GM18858 (cell line): ENCODE measurements around the gene IFT81.

Experiments
- ATAC-seq: cut with Tn5 transposase; IDR thresholded peaks from one replicate; pipeline ENCODE4 v1.9.1; 2021; ENCODE audit not compliant: unreplicated experiment

IFT81 gene

GRCh38 chr12:110156766-110157165, 32.6 kb downstream of the IFT81 start:
- ATAC-seq = no peak

DNA sequence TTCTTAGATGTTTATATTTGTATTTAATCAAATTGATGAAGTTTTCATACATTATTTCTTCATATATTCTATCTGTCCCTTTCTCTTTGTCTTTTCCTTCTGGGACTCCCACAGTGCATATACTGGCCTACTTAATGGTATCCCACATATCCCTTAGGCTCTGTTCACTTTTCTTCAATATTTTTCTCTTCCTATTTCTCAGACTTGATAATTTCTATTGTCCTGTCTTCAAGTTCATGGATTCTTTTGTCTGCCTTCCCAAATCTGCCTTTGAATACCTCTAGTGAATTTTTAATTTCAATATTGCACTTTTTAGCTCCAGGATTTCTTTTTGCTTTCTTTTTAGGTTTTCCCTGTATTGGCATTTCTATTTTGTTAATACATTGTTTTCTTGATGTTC, 33.4 kb downstream of the IFT81 start:
- ATAC-seq = no peak

DNA sequence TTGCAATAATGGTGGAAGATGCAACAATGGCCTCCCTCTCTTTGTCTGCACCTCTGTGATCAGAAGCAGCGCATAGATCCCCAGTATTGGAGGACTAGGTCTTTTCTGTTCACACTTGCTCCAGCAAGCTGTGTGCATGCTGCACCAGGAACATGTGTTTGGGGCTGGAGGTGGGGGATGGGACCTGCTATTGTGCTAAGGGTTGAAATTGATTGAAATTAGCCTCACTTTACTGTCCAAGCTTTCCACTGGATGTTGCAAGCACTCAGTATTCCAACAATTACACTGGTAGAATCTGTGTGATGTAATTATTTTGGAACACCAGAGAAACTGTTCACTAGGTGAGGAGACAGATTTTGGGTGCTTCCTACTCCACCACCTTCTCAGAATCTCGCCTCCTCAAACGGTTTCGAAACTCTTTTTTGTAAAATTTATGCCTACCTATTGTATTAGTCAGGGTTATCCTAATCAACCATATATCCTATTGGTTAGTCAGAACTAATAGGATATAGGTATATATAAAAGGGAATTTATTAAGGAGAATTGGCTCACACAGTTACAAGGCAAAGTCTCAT, 35.6 kb downstream of the IFT81 start:
- no peak for ATAC-seq

DNA sequence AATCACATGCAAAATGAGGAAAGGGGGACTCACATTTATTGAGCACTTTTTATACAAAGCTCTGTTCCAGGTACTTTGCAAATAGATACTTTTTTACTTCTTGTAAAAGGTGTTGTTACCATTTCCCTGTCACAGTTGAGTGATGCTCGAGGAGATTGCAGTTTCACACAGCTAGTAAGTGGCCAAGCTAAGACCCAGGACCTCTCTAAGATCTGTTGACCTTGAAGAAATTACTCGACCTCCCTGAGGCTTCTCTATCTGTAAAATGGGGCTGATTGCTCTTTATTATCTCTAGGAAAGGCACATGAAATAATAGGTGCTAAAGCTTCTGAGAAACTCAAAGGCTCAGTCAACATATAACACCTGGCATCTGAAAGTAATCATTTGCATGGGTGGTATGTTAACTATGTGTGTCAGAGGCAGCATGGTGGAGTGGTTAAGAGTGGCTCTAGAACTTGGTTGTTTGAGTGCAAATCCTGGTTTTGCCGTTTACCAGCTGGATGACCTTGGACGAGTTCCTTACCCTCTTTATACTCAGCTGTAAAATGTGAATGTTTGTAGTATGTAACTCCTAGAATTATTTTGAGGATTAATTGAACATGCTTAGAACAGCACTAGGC, 41.5 kb downstream of the IFT81 start:
- no peak for ATAC-seq

DNA sequence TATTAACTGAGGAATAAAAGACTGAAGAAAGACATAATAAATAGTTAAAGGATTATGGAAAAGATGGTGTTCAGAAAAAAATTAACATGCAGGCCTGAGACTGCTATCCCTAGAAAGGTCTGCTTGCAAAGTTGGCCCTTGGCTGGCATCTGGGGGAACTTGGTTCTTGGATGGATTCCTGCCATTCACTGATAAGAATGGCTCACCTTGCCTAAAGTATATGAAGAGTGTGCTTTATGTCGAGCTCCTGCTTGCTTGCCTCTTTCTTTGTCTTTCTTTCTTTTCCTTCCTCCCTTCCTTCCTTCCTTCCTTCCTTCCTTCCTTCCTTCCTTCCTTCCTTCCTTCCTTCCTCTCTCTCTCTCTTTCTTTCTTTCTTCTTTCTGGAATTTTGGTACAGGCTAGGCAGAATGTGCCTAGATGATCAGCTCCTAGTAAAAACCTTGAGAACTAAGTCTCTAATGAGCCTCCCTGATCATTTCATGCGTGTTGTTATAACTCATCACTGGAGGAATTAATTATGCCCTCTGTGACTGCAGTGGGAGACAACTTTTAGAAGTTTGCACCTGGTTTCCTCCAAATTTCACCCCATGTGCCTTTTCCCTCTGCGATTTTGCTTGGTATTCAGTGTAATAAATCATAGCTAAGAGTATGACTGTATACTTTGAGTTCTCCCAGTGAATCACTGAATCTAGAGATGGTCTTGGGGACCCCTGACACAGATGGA, 44.7 kb downstream of the IFT81 start:
- no peak for ATAC-seq

GRCh38 chr12:110170535-110171185, 46.5 kb downstream of the IFT81 start:
- no peak for ATAC-seq

DNA sequence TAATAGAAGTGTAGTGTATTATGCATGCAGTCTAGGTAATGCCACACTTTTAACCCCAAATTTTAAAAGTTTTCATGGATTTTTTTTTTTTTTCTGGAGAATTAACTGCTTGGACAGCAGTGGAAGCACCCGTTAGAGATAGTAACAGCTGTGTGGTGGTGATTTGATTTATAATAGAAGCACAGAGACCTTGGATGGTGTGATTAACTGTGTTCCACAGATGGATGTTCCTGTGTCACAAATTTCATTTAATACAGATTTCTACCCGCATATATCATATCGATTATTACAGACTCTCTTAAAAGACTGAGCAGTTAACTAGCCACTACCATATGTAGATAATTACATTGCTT, 47.0 kb downstream of the IFT81 start:
- no peak for ATAC-seq

- ATAC-seq = no peak
Measured at GRCh38 chr12:110171636-110172035, 47.5 kb downstream of the IFT81 start.

DNA sequence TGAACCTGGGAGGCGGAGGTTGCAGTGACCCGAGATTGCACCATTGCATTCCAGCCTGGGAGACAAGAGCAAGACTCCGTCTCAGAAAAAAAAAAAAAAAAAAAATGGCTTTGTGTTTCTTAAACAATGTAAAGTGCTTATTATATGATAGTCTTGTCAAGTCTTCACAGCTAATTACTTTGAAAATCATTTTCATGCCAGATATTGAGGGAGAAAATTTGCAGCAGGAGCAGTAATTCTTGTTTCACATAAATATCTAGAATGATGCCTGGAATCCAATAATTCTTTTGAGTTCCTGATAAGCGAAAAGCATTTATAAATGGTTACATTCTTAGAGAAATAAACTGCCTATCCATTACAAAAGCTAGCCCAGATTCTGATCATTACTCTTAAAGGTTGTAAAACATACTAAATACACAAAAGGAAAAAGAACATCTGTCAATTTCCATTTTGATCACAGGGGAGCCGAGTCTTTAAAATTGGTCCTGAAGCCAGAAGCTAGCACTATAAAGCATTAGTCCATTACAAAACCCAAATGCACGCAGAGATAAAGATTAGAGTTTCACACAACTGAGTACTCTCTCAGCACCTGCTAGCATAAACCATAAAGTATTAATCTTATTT, 50.3 kb downstream of the IFT81 start:
- no peak for ATAC-seq

- ATAC-seq = no peak
Measured at GRCh38 chr12:110175201-110175600, 51.0 kb downstream of the IFT81 start.

DNA sequence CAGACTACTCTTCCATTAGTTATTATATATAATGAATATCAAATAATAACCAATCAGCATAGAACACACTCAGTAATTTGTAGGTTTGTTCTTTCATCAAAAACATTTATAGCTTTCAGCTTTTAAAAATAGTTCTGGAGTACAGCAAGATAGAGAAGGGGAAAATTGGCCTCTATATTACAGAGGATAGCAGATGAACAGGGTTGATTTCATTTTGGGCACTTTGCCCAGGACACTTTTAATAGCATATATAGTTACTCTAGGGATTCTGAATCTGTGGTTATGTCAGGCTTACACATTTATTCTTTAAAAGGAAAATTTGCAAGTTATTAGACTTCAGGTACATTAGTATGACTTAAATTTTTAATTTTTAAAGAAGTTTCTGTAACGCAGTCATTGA, 52.6 kb downstream of the IFT81 start:
- ATAC-seq = no peak

DNA sequence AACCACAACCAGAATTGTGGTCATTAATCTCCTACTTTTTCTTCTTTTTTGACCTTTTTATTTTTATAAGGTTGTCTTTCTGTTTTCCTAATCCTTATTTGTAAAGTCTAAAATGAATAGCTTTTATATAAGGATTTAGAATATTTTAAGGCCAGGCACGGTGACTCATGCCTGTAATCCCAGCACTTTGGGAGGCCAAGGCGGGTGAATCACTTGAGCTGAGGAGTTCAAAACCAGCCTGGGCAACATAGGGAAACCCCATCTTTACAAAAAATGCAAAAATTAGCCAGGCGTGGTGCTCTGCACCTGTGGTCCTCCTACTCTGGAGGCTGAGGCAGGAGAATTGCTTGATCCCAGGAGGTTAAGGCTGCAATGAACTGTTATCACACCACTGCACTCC, 55.1 kb downstream of the IFT81 start:
- no peak for ATAC-seq

DNA sequence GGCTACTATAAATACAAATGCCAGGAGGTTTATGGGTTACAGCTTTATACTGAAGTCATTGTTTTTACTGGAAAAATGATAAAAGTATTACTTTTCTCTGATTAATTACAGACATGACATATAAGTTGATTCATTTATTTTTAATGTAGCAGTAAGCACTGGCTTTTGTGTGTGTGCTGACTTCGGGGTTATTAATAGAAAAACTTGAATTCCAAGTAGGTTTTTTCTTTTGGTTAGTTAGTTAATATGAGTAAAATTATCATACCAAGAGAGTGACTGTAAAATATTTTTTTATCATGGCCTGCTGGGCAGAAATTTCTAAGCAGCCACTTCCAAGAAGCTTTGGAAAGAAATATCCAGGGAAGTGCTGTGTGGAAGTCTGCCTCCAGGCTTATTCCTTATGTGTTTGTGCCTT, 56.4 kb downstream of the IFT81 start:
- no peak for ATAC-seq

DNA sequence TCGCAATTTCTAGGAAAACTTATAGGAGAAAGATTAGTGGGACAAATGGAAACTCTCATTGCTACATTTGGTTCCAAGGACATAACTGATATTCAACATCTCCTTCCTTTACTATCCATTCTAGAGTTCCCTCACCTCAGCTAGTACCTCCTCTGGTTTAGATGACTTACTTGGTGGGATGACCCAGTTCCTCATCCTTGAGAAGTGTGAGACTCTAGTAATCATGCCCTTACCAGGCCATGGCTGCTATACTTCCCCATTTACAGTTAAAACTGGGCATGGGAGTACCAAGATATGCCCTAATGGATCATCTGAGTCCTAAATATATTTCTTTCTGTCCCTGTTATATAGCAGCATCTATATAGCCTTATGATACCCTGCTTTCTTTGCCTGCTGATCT, 58.1 kb downstream of the IFT81 start:
- ATAC-seq = no peak

GRCh38 chr12:110183386-110183785, 59.2 kb downstream of the IFT81 start:
- no peak for ATAC-seq

- ATAC-seq = no peak
Measured at GRCh38 chr12:110185626-110186025, 61.5 kb downstream of the IFT81 start.

DNA sequence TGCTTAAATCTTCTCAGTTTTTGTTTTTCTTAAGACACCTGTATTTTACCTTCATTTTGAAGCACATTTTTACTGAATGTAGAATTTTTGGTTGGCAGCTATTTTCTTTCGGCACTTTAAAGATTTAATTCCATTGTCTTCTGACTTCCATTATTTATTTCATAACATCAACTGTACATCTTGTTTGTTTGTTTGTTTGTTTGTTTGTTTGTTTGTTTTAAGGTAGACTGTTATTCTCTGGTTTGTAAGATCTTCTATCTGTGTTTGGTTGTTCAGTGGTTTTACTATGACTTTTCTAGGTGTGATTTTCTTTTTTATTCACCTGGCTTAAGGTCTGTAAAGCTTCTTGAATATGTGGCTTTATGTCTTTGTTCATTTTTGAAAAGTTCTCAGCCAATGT, 61.9 kb downstream of the IFT81 start:
- no peak for ATAC-seq

DNA sequence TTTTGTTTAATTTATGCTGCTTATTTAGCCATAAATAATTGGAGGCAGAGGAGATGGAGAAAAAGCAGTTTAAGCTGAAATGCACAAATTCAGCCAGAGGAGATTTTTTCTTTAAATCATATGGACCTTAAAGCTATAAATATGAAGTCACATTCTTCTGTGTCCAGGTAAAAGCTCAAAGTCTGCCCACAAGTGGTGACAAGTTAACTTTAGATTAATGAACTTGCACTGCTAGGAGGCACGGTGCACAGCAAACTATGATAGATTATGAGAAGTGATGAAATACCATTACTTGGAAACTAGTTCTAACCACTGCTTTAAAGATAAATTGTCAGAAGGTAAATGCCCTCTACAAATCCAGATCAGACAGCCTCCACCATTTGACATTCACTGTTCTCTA, 69.0 kb downstream of the IFT81 start:
- ATAC-seq = no peak

- ATAC-seq = no peak
Measured at GRCh38 chr12:110197003-110197402, 72.8 kb downstream of the IFT81 start.

GRCh38 chr12:110198386-110198785, 74.2 kb downstream of the IFT81 start:
- no peak for ATAC-seq

DNA sequence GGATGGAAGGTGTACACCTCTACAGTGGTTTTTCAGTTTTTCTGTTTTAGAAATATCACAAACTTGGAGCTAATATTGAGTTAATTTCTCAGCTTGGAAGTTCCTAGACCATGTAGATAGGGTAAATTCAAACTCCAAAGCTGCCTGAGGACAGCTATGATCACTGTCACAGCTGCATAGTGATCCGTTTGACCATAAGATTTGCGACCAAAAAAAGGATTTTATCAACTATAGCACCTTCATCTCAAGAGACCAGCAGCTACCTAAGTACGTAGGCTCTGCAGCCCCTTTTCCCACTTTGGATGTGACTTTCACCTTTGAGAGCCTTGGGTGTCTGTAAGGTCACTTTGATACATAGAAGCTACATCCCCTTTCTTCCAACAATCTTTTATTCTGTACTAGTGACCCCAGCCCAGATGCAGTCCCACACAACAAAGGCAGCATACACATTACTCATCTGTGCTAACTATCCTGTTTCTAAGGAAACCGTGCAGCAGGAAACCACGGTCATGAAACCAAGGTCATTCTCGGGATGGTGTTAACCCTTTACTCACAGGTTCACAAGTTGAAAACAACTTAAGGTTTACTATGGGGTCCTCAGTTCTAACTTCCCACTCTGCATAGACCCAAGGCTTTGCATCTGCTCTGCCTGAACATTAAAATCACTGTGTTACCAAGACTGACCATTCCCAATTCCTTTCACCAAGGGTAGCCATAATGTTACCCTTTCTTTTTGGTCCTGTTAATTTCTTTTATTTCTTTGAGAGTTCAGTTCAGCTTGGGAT, 75.4 kb downstream of the IFT81 start:
- no peak for ATAC-seq
